HCT116 (cell line): Measurements from ENCODE around the gene PARVB. TPM values are rescaled to one million over a fixed set of nuclear protein-coding genes. Genes with fewer than 3 reads are reported as not detected.

ENCODE experiments used
- ATAC-seq: fragments of 200-7000 bp; cut with Tn5 transposase; 2 replicates; pipeline ENCODE4 v1.9.1; 2020; ENCODE audit warnings: mild to moderate bottlenecking, moderate library complexity
- BruUV-seq: library from RNA; stranded (reverse); fragments of 400-500 nt; replicated peaks from 2 replicates; lab custom pipeline; 2021; lab: Mats Ljungman, UMichigan
- CTCF ChIA-PET: fragments of 300-600 bp; sonication (Branson Sonifier 250); formaldehyde crosslinking; loops from one replicate; lab custom pipeline; 2021; ENCODE audit warnings: antibody characterized with exemption; lab: Charles Lee
- POLR2A ChIA-PET: fragments of 300-600, 350-600 bp; sonication (Branson Sonifier 250); formaldehyde crosslinking; loops from one replicate; lab custom pipeline; 2021; ENCODE audit warnings: antibody characterized with exemption; lab: Charles Lee
- RAD21 ChIA-PET, 2 experiments: fragments of 300-600 bp; sonication (Branson Sonifier 250); formaldehyde crosslinking; loops; one replicate each; lab custom pipeline; 2023; ENCODE audit warnings: low total read pairs in 2 of 2; ENCODE audit not compliant: uncharacterized antibody in 2 of 2, unreplicated experiment in 2 of 2, low non-redundant PET in 1 of 2; lab: Charles Lee
- DNase-seq: peaks from one replicate; pipeline ENCODE4 v3.0.0-alpha.2; 2010; ENCODE audit warnings: low read depth, low spot score
- H2AFZ ChIP-seq: fragments of 200-600 bp; shearing (Covaris generic), sonication (generic); 2 replicates; pipeline ENCODE4 v1.6.1; 2017; ENCODE audit warnings: low read depth, mixed run types, mixed read lengths, antibody characterized with exemption, low read length; ENCODE audit not compliant: poor library complexity, severe bottlenecking
- H3K27ac ChIP-seq: 2 replicates; pipeline ENCODE4 v1.5.1; 2012; ENCODE audit warnings: low read depth, low read length
- H3K27me3 ChIP-seq: fragments of 200-600 bp; sonication (generic); 2 replicates; pipeline ENCODE4 v1.6.1; 2016; ENCODE audit warnings: mixed run types, low read length, mixed read lengths; ENCODE audit not compliant: insufficient read depth
- H3K36me3 ChIP-seq, 2 experiments: fragments of 200-500 bp in 1 of 2; fragments of 200-600 bp in 1 of 2; sonication (Bioruptor generic) in 1 of 2; sonication (generic) in 1 of 2; 2 replicates each; pipeline versions ENCODE4 v1.5.1 to v1.6.1; 2014 to 2016; ENCODE audit warnings: low read length in 2 of 2, inconsistent platforms in 1 of 2, mixed read lengths in 1 of 2, mixed run types in 1 of 2; ENCODE audit not compliant: insufficient read depth in 2 of 2, control insufficient read depth in 1 of 2
- H3K4me1 ChIP-seq, 2 experiments: fragments of 200-600 bp in 1 of 2; sonication (generic) in 1 of 2; 2 replicates each; pipeline versions ENCODE4 v1.5.1 to v1.6.1; 2012 to 2017; ENCODE audit warnings: low read length in 2 of 2, inconsistent platforms in 1 of 2, mild to moderate bottlenecking in 1 of 2, mixed read lengths in 1 of 2, mixed run types in 1 of 2, moderate library complexity in 1 of 2; ENCODE audit not compliant: insufficient read depth in 2 of 2, control insufficient read depth in 1 of 2
- H3K4me2 ChIP-seq: fragments of 200-600 bp; sonication (generic); 2 replicates; pipeline ENCODE4 v1.6.1; 2017; ENCODE audit warnings: mixed run types, low read length, mixed read lengths
- H3K4me3 ChIP-seq, 2 experiments: fragments of 200-600 bp in 1 of 2; sonication (generic) in 1 of 2; replicated peaks in 1 of 2; 2 replicates each; pipeline ENCODE4 v1.5.1; 2011 to 2016; ENCODE audit warnings: low read length in 2 of 2, control low read depth in 1 of 2, low read depth in 1 of 2, mild to moderate bottlenecking in 1 of 2, mixed read lengths in 1 of 2, mixed run types in 1 of 2
- H3K79me2 ChIP-seq: fragments of 200-600 bp; sonication (generic); 2 replicates; pipeline ENCODE4 v1.6.1; 2017; ENCODE audit warnings: mild to moderate bottlenecking, mixed run types, low read length, moderate library complexity, mixed read lengths; ENCODE audit not compliant: insufficient read depth
- H3K9ac ChIP-seq: fragments of 200-600 bp; sonication (generic); 2 replicates; pipeline ENCODE4 v1.6.1; 2016; ENCODE audit warnings: low read length, mixed read lengths
- H3K9me2 ChIP-seq: fragments of 200-600 bp; sonication (generic), shearing (Covaris generic); 2 replicates; pipeline ENCODE4 v1.6.1; 2017; ENCODE audit warnings: mixed run types, mild to moderate bottlenecking, moderate library complexity; ENCODE audit not compliant: insufficient read depth
- H3K9me3 ChIP-seq, 2 experiments: fragments of 200-500 bp in 1 of 2; fragments of 200-600 bp in 1 of 2; sonication (Bioruptor generic) in 1 of 2; sonication (generic) in 1 of 2; 2 replicates each; pipeline ENCODE4 v1.6.1; 2014 to 2017; ENCODE audit warnings: low read length in 2 of 2, mixed read lengths in 2 of 2, inconsistent platforms in 1 of 2, low read depth in 1 of 2, mild to moderate bottlenecking in 1 of 2, mixed run types in 1 of 2, moderate library complexity in 1 of 2; ENCODE audit not compliant: control insufficient read depth in 1 of 2, insufficient read depth in 1 of 2
- H4K20me1 ChIP-seq: fragments of 200-600 bp; sonication (generic), shearing (Covaris generic); 2 replicates; pipeline ENCODE4 v1.6.1; 2017; ENCODE audit warnings: mixed run types, mild to moderate bottlenecking, moderate library complexity; ENCODE audit not compliant: insufficient read depth
- CBX3 ChIP-seq: IDR thresholded peaks from 2 replicates; pipeline ENCODE4 v1.6.1; 2012; ENCODE audit warnings: low read depth
- EGR1 ChIP-seq: IDR thresholded peaks from 2 replicates; pipeline ENCODE4 v1.6.1; 2012; ENCODE audit warnings: low read depth
- EZH2 ChIP-seq: fragments of 200-600 bp; sonication (generic); IDR thresholded peaks from 2 replicates; pipeline ENCODE4 v1.6.1; 2017; ENCODE audit warnings: antibody characterized with exemption, mixed run types
- EZH2phosphoT487 ChIP-seq: fragments of 200-600 bp; IDR thresholded peaks from 2 replicates; pipeline ENCODE4 v1.6.1; 2018; ENCODE audit warnings: antibody characterized with exemption, borderline replicate concordance
- FOSL1 ChIP-seq: IDR thresholded peaks from 2 replicates; pipeline ENCODE4 v1.6.1; 2012; ENCODE audit warnings: low read depth
- POLR2A ChIP-seq: IDR thresholded peaks from 2 replicates; pipeline ENCODE4 v1.7.0; 2011; ENCODE audit warnings: borderline replicate concordance; ENCODE audit not compliant: insufficient read depth, insufficient read length; ENCODE audit errors: extremely low read depth
- POLR2AphosphoS5 ChIP-seq: IDR thresholded peaks from 2 replicates; pipeline ENCODE4 v1.6.1; 2011; ENCODE audit warnings: mild to moderate bottlenecking, low read depth, low read length, moderate library complexity
- RAD21 ChIP-seq: IDR thresholded peaks from 2 replicates; pipeline ENCODE4 v1.6.1; 2012; ENCODE audit warnings: low read depth, mild to moderate bottlenecking
- SIN3A ChIP-seq: IDR thresholded peaks from 2 replicates; pipeline ENCODE4 v1.6.1; 2012; ENCODE audit warnings: low read depth
- SRF ChIP-seq: IDR thresholded peaks from 2 replicates; pipeline ENCODE4 v1.6.1; 2012; ENCODE audit warnings: low read depth
- YY1 ChIP-seq: IDR thresholded peaks from 2 replicates; pipeline ENCODE4 v1.6.1; 2011; ENCODE audit warnings: low read length, low read depth, moderate library complexity, mild to moderate bottlenecking; ENCODE audit not compliant: insufficient replicate concordance; ENCODE audit errors: extremely low read depth
- ZFX ChIP-seq: fragments of 450-650 bp; IDR thresholded peaks from 2 replicates; pipeline ENCODE4 v1.6.1; 2017
- ZNF274 ChIP-seq: fragments of 200-500 bp; sonication (Bioruptor generic); IDR thresholded peaks from 2 replicates; pipeline ENCODE4 v1.6.1; 2014; ENCODE audit warnings: mild to moderate bottlenecking, low read depth, low read length, inconsistent platforms
- intact Hi-C: fragments of 100-400 bp; cut with micrococcal nuclease; formaldehyde crosslinking; loops from 2 replicates; pipeline ENCODE4 v1.10.0; 2022
- total RNA-seq: library from RNA; stranded (reverse); gene quantifications from one replicate; pipeline ENCODE4 v1.2.1, GENCODE V29; 2021; ENCODE audit not compliant: unreplicated experiment
- TF ChIP-seq, protein P1 (sequence below), 3 experiments: fragments of 200-600 bp in 1 of 3; sonication (generic) in 1 of 3; IDR thresholded peaks in 2 of 3; conservative IDR thresholded peaks in 1 of 3; 2 replicates each; pipeline ENCODE4 v1.5.1; 2012 to 2017; ENCODE audit warnings: low read depth in 2 of 3, low read length in 2 of 3, antibody characterized with exemption in 1 of 3, borderline replicate concordance in 1 of 3, control low read depth in 1 of 3, mild to moderate bottlenecking in 1 of 3, mixed read lengths in 1 of 3, mixed run types in 1 of 3, moderate library complexity in 1 of 3; ENCODE audit not compliant: insufficient read depth in 1 of 3
- TF ChIP-seq, protein P2 (sequence below): IDR thresholded peaks from 2 replicates; pipeline ENCODE4 v1.6.1; 2011; ENCODE audit warnings: mild to moderate bottlenecking, low read length, moderate library complexity; ENCODE audit not compliant: insufficient replicate concordance; ENCODE audit errors: extremely low read depth
- TF ChIP-seq, protein P3 (sequence below): IDR thresholded peaks from 2 replicates; pipeline ENCODE4 v1.6.1; 2012
- TF ChIP-seq, protein P4 (sequence below): IDR thresholded peaks from 2 replicates; pipeline ENCODE4 v1.6.1; 2012; ENCODE audit warnings: low read depth

PARVB gene
- total RNA-seq, 1 experiment from 2014 or later, result 21.4 TPM

DNA sequence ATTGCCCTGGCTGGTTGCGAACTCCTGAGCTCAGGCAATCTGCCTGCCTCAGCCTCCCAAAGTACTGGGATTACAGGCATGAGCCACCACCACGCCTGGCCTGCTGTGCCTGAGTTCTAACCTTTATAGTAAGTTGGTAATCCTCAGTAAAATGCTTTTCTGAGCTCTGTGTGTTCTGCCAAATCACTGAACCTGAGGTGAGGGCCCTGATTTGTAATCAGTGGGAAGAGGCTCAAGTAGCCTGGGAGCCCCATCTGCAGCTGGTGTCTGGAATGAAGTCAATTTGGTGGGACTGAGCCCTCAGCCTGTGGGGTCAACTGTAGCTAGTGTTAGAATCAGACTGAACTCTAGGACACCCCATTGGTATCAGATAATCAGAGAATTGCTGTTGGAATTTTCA is 84.0 kb downstream of the PARVB start:
- Histone ChIP-seq H3K4me2 (no peak overlapping the region), H3K9me2 (no peaks in the 10 kb centered on the region), H3K9me3 (no peaks in the 10 kb centered on the region), H3K4me1 (no peaks in the 10 kb centered on the region), H3K36me3 (no peaks in the 10 kb centered on the region), H4K20me1 (no peaks in the 10 kb centered on the region), H3K4me3 (no peak overlapping the region), H3K79me2 (no peaks in the 10 kb centered on the region), H3K27me3 (no peaks in the 10 kb centered on the region), H3K9ac (no peak overlapping the region), H2AFZ (no peak overlapping the region), H3K27ac (no peak overlapping the region)
- ChIA-PET RAD21 (no interaction called here), POLR2A (no interaction called here), CTCF (no interaction called here)
- ATAC-seq (no peak), DNase-seq (no peak)
- TF ChIP-seq YY1 (no peak), SIN3A (no peak), SRF (no peak), POLR2A (no peak), POLR2AphosphoS5 (no peak), FOSL1 (no peak), RAD21 (no peak), EGR1 (no peak), CBX3 (no peak), EZH2 (no peak), EZH2phosphoT487 (no peak), ZNF274 (no peak), ZFX (no peak)
- TF ChIP-seq, protein P1, sequence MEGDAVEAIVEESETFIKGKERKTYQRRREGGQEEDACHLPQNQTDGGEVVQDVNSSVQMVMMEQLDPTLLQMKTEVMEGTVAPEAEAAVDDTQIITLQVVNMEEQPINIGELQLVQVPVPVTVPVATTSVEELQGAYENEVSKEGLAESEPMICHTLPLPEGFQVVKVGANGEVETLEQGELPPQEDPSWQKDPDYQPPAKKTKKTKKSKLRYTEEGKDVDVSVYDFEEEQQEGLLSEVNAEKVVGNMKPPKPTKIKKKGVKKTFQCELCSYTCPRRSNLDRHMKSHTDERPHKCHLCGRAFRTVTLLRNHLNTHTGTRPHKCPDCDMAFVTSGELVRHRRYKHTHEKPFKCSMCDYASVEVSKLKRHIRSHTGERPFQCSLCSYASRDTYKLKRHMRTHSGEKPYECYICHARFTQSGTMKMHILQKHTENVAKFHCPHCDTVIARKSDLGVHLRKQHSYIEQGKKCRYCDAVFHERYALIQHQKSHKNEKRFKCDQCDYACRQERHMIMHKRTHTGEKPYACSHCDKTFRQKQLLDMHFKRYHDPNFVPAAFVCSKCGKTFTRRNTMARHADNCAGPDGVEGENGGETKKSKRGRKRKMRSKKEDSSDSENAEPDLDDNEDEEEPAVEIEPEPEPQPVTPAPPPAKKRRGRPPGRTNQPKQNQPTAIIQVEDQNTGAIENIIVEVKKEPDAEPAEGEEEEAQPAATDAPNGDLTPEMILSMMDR (IDR thresholded peaks at IDR 0.05 in 2 of 3, conservative IDR thresholded peaks at IDR 0.05 in 1 of 3; ENCODE audit: borderline replicate concordance in 1 of 3, insufficient read depth in 1 of 3, low read depth in 2 of 3, low read length in 2 of 3), result no peak
- TF ChIP-seq, protein P2, sequence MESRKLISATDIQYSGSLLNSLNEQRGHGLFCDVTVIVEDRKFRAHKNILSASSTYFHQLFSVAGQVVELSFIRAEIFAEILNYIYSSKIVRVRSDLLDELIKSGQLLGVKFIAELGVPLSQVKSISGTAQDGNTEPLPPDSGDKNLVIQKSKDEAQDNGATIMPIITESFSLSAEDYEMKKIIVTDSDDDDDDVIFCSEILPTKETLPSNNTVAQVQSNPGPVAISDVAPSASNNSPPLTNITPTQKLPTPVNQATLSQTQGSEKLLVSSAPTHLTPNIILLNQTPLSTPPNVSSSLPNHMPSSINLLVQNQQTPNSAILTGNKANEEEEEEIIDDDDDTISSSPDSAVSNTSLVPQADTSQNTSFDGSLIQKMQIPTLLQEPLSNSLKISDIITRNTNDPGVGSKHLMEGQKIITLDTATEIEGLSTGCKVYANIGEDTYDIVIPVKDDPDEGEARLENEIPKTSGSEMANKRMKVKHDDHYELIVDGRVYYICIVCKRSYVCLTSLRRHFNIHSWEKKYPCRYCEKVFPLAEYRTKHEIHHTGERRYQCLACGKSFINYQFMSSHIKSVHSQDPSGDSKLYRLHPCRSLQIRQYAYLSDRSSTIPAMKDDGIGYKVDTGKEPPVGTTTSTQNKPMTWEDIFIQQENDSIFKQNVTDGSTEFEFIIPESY, result no peak
- TF ChIP-seq, protein P3, sequence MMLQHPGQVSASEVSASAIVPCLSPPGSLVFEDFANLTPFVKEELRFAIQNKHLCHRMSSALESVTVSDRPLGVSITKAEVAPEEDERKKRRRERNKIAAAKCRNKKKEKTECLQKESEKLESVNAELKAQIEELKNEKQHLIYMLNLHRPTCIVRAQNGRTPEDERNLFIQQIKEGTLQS, result no peak
- TF ChIP-seq, protein P4, sequence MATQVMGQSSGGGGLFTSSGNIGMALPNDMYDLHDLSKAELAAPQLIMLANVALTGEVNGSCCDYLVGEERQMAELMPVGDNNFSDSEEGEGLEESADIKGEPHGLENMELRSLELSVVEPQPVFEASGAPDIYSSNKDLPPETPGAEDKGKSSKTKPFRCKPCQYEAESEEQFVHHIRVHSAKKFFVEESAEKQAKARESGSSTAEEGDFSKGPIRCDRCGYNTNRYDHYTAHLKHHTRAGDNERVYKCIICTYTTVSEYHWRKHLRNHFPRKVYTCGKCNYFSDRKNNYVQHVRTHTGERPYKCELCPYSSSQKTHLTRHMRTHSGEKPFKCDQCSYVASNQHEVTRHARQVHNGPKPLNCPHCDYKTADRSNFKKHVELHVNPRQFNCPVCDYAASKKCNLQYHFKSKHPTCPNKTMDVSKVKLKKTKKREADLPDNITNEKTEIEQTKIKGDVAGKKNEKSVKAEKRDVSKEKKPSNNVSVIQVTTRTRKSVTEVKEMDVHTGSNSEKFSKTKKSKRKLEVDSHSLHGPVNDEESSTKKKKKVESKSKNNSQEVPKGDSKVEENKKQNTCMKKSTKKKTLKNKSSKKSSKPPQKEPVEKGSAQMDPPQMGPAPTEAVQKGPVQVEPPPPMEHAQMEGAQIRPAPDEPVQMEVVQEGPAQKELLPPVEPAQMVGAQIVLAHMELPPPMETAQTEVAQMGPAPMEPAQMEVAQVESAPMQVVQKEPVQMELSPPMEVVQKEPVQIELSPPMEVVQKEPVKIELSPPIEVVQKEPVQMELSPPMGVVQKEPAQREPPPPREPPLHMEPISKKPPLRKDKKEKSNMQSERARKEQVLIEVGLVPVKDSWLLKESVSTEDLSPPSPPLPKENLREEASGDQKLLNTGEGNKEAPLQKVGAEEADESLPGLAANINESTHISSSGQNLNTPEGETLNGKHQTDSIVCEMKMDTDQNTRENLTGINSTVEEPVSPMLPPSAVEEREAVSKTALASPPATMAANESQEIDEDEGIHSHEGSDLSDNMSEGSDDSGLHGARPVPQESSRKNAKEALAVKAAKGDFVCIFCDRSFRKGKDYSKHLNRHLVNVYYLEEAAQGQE, result no peak
- no TSS peak for BruUV-seq
- intact Hi-C loops, result no loop called here
